Measurements from ENCODE around the gene CPEB2.
"Not testable (repeated sequence)": the region's sequence is repeated elsewhere in the genome, so short reads cannot be mapped to it uniquely, and the experiment has no call there.

CPEB2 gene

GRCh38 chr4:15077969-15078368 lies 75.7 kb downstream of the CPEB2 start:
- H3K27me3 ChIP-seq (ENCODE audit: control insufficient read depth in 2 of 2, insufficient read depth in 2 of 2, low read length in 2 of 2) = no peaks in the 10 kb centered on the region
- H3K27ac ChIP-seq (ENCODE audit: low read depth in 2 of 2, low read length in 2 of 2) = no peak overlapping the region

DNA sequence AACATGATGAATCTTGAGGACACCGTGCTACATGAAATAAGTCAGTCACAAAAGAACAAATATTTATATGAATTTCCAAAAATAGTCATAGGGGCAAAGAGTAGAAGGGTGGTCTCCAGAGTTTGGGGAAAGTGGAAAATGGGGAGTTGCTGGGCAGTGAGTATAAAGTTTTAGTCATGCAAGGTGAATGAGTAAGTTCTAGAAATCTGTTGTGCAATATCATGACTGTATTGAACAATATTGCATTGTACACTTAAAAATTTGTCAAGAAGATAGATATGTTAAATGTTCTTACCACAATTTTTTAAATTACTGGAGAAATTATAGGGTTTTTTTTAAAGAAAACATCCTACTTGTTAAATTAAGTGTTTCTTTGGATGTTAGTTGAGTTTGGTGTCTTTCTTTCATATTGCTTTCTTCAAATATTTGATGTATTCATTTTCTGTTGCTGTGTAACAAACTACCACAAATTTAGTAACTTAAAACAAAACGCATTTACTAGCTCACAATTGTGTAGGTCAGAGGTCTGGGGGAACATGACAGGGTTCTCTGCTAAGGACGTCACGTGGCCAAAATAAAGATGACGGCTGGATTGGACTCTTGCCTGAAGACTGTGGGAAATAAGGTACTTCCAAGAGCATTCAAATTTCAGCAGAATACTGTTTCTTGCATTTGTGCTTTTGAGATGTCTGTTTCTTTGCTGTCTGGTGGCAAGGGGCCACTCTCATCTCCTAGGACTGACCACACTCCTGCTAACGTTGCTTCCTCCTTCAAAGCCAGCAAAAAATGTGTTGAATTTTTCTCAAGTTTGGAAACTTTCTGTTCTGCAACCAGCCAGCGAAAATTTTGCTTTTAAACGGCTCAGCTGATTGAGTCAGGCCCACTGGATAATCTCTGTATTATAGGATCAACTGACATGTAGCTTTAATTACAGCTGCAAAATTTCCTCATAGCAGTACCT lies 76.7 kb downstream of the CPEB2 start:
- Histone ChIP-seq H3K27ac (ENCODE audit: low read depth in 2 of 2, low read length in 2 of 2) (no peak overlapping the region), H3K27me3 (ENCODE audit: control insufficient read depth in 2 of 2, insufficient read depth in 2 of 2, low read length in 2 of 2) (no peaks in the 10 kb centered on the region)

More at GRCh38 chr4:15077969-15078368, 75.7 kb downstream of the CPEB2 start:
- Histone ChIP-seq H3K4me3 (ENCODE audit: low read length in 2 of 2) (no peak overlapping the region), H3K9me3 (ENCODE audit: control insufficient read depth in 2 of 2, low read length in 2 of 2) (peaks cover 0 to 4% of the 10 kb centered on the region in 2 donors), H3K36me3 (ENCODE audit: control insufficient read depth in 2 of 2, insufficient read depth in 2 of 2, low read length in 2 of 2) (no peaks in the 10 kb centered on the region), H3K9ac (ENCODE audit: low read depth in 1 of 2, low read length in 2 of 2) (no peak overlapping the region), H3K4me1 (ENCODE audit: control insufficient read depth in 2 of 2, insufficient read depth in 2 of 2, low read length in 2 of 2) (no peaks in the 10 kb centered on the region)

DNA sequence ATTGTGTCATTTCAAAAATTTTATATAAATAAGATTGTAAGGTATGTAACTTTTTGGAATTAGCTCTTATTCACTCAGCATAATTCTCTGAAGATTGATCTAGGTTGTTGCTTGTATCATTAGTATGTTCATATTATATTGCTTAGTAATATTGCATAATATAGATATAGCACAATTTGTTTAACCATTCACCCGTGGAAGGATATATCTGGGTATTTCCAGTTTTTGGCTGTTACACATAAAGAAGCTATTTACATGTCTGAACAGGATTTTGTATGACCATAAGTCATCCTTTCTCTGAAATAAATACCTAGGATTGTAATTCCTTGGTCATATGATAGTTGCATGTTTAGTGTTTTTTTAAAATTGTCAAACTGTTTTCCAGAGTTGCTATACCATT lies 82.5 kb downstream of the CPEB2 start:
- no peaks in the 10 kb centered on the region for H3K36me3 ChIP-seq (ENCODE audit: control insufficient read depth in 2 of 2, insufficient read depth in 2 of 2, low read length in 2 of 2)

More for the DNA sequence above, 76.7 kb downstream of the CPEB2 start:
- Histone ChIP-seq H3K4me3 (ENCODE audit: low read length in 2 of 2) (no peak overlapping the region), H3K4me1 (ENCODE audit: control insufficient read depth in 2 of 2, insufficient read depth in 2 of 2, low read length in 2 of 2) (no peaks in the 10 kb centered on the region), H3K36me3 (ENCODE audit: control insufficient read depth in 2 of 2, insufficient read depth in 2 of 2, low read length in 2 of 2) (no peaks in the 10 kb centered on the region), H3K9me3 (ENCODE audit: control insufficient read depth in 2 of 2, low read length in 2 of 2) (peaks cover 0 to 4% of the 10 kb centered on the region in 2 donors), H3K9ac (ENCODE audit: low read depth in 1 of 2, low read length in 2 of 2) (no peak overlapping the region)

GRCh38 chr4:15085762-15086161 lies 83.5 kb downstream of the CPEB2 start:
- H3K4me3 ChIP-seq (ENCODE audit: low read length in 2 of 2); H3K27ac ChIP-seq (ENCODE audit: low read depth in 2 of 2, low read length in 2 of 2); H3K9me3 ChIP-seq (ENCODE audit: control insufficient read depth in 2 of 2, low read length in 2 of 2): not testable (repeated sequence)

More for the DNA sequence above, 82.5 kb downstream of the CPEB2 start:
- Histone ChIP-seq H3K4me3 (ENCODE audit: low read length in 2 of 2) (no peak overlapping the region), H3K9me3 (ENCODE audit: control insufficient read depth in 2 of 2, low read length in 2 of 2) (no peaks in the 10 kb centered on the region), H3K4me1 (ENCODE audit: control insufficient read depth in 2 of 2, insufficient read depth in 2 of 2, low read length in 2 of 2) (no peaks in the 10 kb centered on the region), H3K27me3 (ENCODE audit: control insufficient read depth in 2 of 2, insufficient read depth in 2 of 2, low read length in 2 of 2) (no peaks in the 10 kb centered on the region), H3K9ac (ENCODE audit: low read depth in 1 of 2, low read length in 2 of 2) (no peak overlapping the region), H3K27ac (ENCODE audit: low read depth in 2 of 2, low read length in 2 of 2) (no peak overlapping the region)

DNA sequence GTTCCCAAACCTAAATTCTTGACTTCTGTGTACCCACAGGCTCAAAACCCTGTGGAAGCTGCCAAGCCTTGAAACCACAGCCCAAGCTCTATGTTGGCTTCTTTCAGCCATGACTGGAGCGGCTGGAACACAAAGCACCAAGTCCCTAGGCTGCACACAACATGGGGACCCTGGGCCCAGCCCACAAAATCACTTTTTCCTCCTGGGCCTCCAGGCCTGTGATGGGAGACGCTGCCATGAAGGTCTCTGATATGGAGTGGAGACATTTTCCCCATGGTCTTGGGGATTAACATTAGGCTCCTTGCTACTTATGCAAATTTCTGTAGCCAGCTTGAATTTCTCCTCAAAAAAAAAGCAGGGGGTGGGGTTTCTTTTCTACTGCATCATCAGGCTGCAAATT lies 84.0 kb downstream of the CPEB2 start:
- H3K27me3 ChIP-seq (ENCODE audit: control insufficient read depth in 2 of 2, insufficient read depth in 2 of 2, low read length in 2 of 2); H3K9me3 ChIP-seq (ENCODE audit: control insufficient read depth in 2 of 2, low read length in 2 of 2); H3K4me3 ChIP-seq (ENCODE audit: low read length in 2 of 2); H3K4me1 ChIP-seq (ENCODE audit: control insufficient read depth in 2 of 2, insufficient read depth in 2 of 2, low read length in 2 of 2); H3K9ac ChIP-seq (ENCODE audit: low read depth in 1 of 2, low read length in 2 of 2); H3K36me3 ChIP-seq (ENCODE audit: control insufficient read depth in 2 of 2, insufficient read depth in 2 of 2, low read length in 2 of 2); H3K27ac ChIP-seq (ENCODE audit: low read depth in 2 of 2, low read length in 2 of 2): not testable (repeated sequence)

More at GRCh38 chr4:15085762-15086161, 83.5 kb downstream of the CPEB2 start:
- H3K9ac ChIP-seq (ENCODE audit: low read depth in 1 of 2, low read length in 2 of 2); H3K36me3 ChIP-seq (ENCODE audit: control insufficient read depth in 2 of 2, insufficient read depth in 2 of 2, low read length in 2 of 2); H3K4me1 ChIP-seq (ENCODE audit: control insufficient read depth in 2 of 2, insufficient read depth in 2 of 2, low read length in 2 of 2); H3K27me3 ChIP-seq (ENCODE audit: control insufficient read depth in 2 of 2, insufficient read depth in 2 of 2, low read length in 2 of 2): not testable (repeated sequence)

DNA sequence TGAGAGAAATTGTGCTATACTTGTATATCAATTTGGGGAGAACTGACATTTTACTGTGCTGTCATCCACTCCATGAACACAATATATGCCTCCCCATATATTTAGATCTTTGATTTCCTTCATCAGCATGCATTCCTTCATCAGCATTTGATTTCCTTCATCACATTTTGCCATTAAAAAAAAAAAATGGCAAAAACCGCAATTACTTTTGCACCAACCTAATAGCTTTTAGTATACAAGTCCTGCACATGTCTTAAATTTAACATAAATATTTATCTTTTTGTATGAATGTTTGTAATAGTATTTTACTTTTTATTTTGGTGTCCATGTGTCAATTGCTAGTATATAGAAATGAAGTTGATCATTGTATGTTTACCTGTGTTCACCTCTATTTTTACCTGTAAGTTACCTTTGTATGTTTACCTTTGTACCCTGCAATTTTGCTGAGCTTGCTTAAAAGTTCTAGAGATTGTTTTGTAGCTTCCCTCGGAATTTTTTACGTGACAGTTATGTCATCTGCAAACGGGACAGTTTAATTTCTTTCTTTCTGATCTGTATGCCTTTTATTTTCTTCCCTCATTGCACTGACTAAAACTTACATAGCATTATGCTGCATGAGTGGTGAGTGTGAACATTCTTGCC lies 86.2 kb downstream of the CPEB2 start:
- H3K9me3 ChIP-seq (ENCODE audit: control insufficient read depth in 2 of 2, low read length in 2 of 2) = no peaks in the 10 kb centered on the region
- H3K27me3 ChIP-seq (ENCODE audit: control insufficient read depth in 2 of 2, insufficient read depth in 2 of 2, low read length in 2 of 2) = no peaks in the 10 kb centered on the region
- H3K4me1 ChIP-seq (ENCODE audit: control insufficient read depth in 2 of 2, insufficient read depth in 2 of 2, low read length in 2 of 2) = no peaks in the 10 kb centered on the region
- H3K4me3 ChIP-seq (ENCODE audit: low read length in 2 of 2) = no peak overlapping the region
- no peak overlapping the region for H3K9ac ChIP-seq (ENCODE audit: low read depth in 1 of 2, low read length in 2 of 2)
- no peaks in the 10 kb centered on the region for H3K36me3 ChIP-seq (ENCODE audit: control insufficient read depth in 2 of 2, insufficient read depth in 2 of 2, low read length in 2 of 2)
- H3K27ac ChIP-seq (ENCODE audit: low read depth in 2 of 2, low read length in 2 of 2) = no peak overlapping the region

GRCh38 chr4:15089979-15090378 lies 87.7 kb downstream of the CPEB2 start:
- H3K9me3 ChIP-seq (ENCODE audit: control insufficient read depth in 2 of 2, low read length in 2 of 2) = no peaks in the 10 kb centered on the region
- no peaks in the 10 kb centered on the region for H3K4me1 ChIP-seq (ENCODE audit: control insufficient read depth in 2 of 2, insufficient read depth in 2 of 2, low read length in 2 of 2)
- H3K9ac ChIP-seq (ENCODE audit: low read depth in 1 of 2, low read length in 2 of 2) = no peak overlapping the region
- H3K27ac ChIP-seq (ENCODE audit: low read depth in 2 of 2, low read length in 2 of 2) = no peak overlapping the region
- no peak overlapping the region for H3K4me3 ChIP-seq (ENCODE audit: low read length in 2 of 2)
- no peaks in the 10 kb centered on the region for H3K27me3 ChIP-seq (ENCODE audit: control insufficient read depth in 2 of 2, insufficient read depth in 2 of 2, low read length in 2 of 2)
- H3K36me3 ChIP-seq (ENCODE audit: control insufficient read depth in 2 of 2, insufficient read depth in 2 of 2, low read length in 2 of 2) = no peaks in the 10 kb centered on the region

DNA sequence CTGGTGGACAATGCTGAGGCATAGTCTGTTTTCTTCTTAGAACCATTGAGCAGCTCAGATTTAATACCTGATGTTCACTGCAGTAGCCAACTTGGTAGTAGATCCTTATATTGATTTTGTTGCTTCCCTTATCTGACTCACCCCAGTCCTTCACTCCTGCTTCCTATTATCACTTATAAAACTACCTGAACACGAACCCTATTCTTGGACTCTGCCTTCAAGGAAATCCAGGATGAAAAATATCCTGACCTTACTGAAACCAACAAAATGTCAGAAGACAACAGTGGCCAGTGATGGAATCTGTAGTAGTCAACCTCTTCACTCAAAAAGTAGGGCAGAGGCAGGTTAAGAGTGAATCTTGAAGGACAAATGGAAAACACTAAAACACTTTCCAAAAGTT lies 98.1 kb downstream of the CPEB2 start:
- no peaks in the 10 kb centered on the region for H3K36me3 ChIP-seq (ENCODE audit: control insufficient read depth in 2 of 2, insufficient read depth in 2 of 2, low read length in 2 of 2)
- no peaks in the 10 kb centered on the region for H3K4me1 ChIP-seq (ENCODE audit: control insufficient read depth in 2 of 2, insufficient read depth in 2 of 2, low read length in 2 of 2)
- no peaks in the 10 kb centered on the region for H3K27me3 ChIP-seq (ENCODE audit: control insufficient read depth in 2 of 2, insufficient read depth in 2 of 2, low read length in 2 of 2)
- H3K27ac ChIP-seq (ENCODE audit: low read depth in 2 of 2, low read length in 2 of 2) = no peak overlapping the region
- no peak overlapping the region for H3K4me3 ChIP-seq (ENCODE audit: low read length in 2 of 2)
- no peaks in the 10 kb centered on the region for H3K9me3 ChIP-seq (ENCODE audit: control insufficient read depth in 2 of 2, low read length in 2 of 2)
- H3K9ac ChIP-seq (ENCODE audit: low read depth in 1 of 2, low read length in 2 of 2) = no peak overlapping the region

- Histone ChIP-seq H3K4me1 (ENCODE audit: control insufficient read depth in 2 of 2, insufficient read depth in 2 of 2, low read length in 2 of 2) (no peaks in the 10 kb centered on the region), H3K27ac (ENCODE audit: low read depth in 2 of 2, low read length in 2 of 2) (no peak overlapping the region), H3K27me3 (ENCODE audit: control insufficient read depth in 2 of 2, insufficient read depth in 2 of 2, low read length in 2 of 2) (no peaks in the 10 kb centered on the region), H3K9ac (ENCODE audit: low read depth in 1 of 2, low read length in 2 of 2) (no peak overlapping the region), H3K9me3 (ENCODE audit: control insufficient read depth in 2 of 2, low read length in 2 of 2) (no peaks in the 10 kb centered on the region), H3K36me3 (ENCODE audit: control insufficient read depth in 2 of 2, insufficient read depth in 2 of 2, low read length in 2 of 2) (no peaks in the 10 kb centered on the region), H3K4me3 (ENCODE audit: low read length in 2 of 2) (no peak overlapping the region)
These were observed 98.9 kb downstream of the CPEB2 start for GRCh38 chr4:15100994-15101695.

DNA sequence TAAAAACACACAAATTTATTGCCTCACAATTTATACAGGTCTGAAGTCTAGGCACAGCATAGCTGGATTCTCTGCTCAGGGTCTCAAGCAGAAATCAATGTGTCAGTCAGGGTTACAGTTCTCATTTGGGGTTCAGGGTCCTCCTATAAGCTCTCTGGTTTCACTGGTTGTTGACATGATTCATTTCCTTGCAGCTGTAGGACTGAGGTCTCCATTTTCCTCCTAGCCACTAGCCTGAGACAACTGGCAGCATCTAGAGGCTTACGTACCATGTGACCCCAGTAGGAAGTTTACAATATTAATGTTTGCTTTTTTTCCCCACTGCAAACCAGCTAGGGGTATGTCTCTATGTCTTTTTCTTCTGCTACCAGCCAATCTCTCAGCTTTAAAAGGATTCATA lies 102.5 kb downstream of the CPEB2 start:
- H3K27ac ChIP-seq (ENCODE audit: low read depth in 2 of 2, low read length in 2 of 2) = no peak overlapping the region
- H3K9me3 ChIP-seq (ENCODE audit: control insufficient read depth in 2 of 2, low read length in 2 of 2) = no peaks in the 10 kb centered on the region
- H3K36me3 ChIP-seq (ENCODE audit: control insufficient read depth in 2 of 2, insufficient read depth in 2 of 2, low read length in 2 of 2) = no peaks in the 10 kb centered on the region
- H3K4me1 ChIP-seq (ENCODE audit: control insufficient read depth in 2 of 2, insufficient read depth in 2 of 2, low read length in 2 of 2) = no peaks in the 10 kb centered on the region
- no peaks in the 10 kb centered on the region for H3K27me3 ChIP-seq (ENCODE audit: control insufficient read depth in 2 of 2, insufficient read depth in 2 of 2, low read length in 2 of 2)
- H3K9ac ChIP-seq (ENCODE audit: low read depth in 1 of 2, low read length in 2 of 2) = no peak overlapping the region
- H3K4me3 ChIP-seq (ENCODE audit: low read length in 2 of 2) = no peak overlapping the region

All from mucosa of rectum (tissue), 2 donors.